DND-41 (cell line): ENCODE measurements around the gene XPR1.

Source experiments
- CTCF ChIP-seq: IDR thresholded peaks from 2 replicates; pipeline ENCODE4 v1.5.1; 2012; ENCODE audit warnings: borderline replicate concordance, low read length, moderate library complexity, mild to moderate bottlenecking; ENCODE audit not compliant: poor library complexity, severe bottlenecking; ENCODE audit errors: extremely low read depth
- EZH2 ChIP-seq: IDR thresholded peaks from 3 replicates; pipeline ENCODE4 v1.6.1; 2012; ENCODE audit warnings: borderline replicate concordance, low read depth, mild to moderate bottlenecking, moderate library complexity, low read length, inconsistent platforms; ENCODE audit not compliant: severe bottlenecking

DNA sequence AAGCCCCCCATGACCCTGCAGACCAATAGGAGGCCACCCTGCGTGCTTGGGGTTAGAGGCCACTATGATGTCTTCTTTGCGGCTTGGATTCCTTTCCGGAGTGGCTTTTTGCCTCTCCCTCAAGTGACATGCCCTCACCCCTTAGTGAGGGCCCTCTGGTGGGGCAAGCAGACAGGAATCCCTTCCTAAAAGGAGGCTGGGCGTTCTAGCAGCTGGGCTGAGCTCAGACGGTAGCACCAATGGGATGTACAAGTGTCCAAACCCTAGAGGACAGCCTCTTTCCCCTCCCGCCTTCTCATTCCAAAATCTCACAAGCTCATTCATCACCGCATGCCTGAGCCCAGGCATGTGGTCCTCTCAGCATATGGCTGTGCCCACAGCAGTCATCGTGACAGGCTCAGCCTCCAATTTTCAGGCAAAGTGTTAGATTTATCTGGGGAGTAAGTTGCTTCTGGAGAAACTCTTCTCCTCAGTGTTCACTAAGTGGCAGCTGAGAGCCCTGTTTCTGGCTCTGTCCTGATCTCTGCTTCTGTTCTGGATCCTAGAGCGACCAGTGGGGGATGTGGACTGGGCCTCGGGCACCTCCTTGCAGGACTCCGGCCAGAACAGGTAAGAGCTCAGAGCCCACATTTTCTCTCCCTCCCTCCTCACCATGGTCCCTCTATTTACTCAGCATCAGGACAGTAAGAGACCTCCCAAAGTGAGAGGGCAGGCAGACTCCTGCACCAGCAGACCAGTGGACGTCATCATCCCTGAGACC is 285.7 kb downstream of the XPR1 start:
- TF ChIP-seq CTCF (no peak), EZH2 (no peak)
